Measurements from ENCODE around the gene FRMPD1.
A peak's percentile ranks its signal among the peaks of the same experiment; 100 is the strongest.

FRMPD1 gene

GRCh38 chr9:37624073-37624472, 26.7 kb upstream of the FRMPD1 start (continued):
- TF ChIP-seq TCF7L2 (IDR thresholded peaks at IDR 0.05; ENCODE audit: borderline replicate concordance, low read depth, low read length): no peak
- no peak for TF ChIP-seq ZNF280C (tag by site-specific recombination; IDR thresholded peaks at IDR 0.05)
- TF ChIP-seq WT1 (tag by site-specific recombination; IDR thresholded peaks at IDR 0.05): no peak

GRCh38 chr9:37625036-37625757, 25.6 kb upstream of the FRMPD1 start:
- Histone ChIP-seq H3K4me3 (ENCODE audit: low read depth, low read length) (no peak overlapping the region), H3K9me3 (ENCODE audit: control insufficient read depth, insufficient read depth, low read depth, low read length) (no peaks in the 10 kb centered on the region), H3K4me1 (ENCODE audit: control insufficient read depth, insufficient read depth, low read length) (0 out of 2 replicates have a peak, but pooled peaks cover 3% of the 10 kb centered on the region), H3K36me3 (ENCODE audit: control insufficient read depth in 2 of 2, insufficient read depth in 1 of 2, low read length in 2 of 2) (no peaks in the 10 kb centered on the region), H3K27ac (ENCODE audit: extremely low read depth, low read depth, low read length) (no peak overlapping the region)
- peak; percentile 75 for TF ChIP-seq REST (tag by site-specific recombination; IDR thresholded peaks at IDR 0.05)
- TF ChIP-seq ZNF792 (tag by site-specific recombination; IDR thresholded peaks at IDR 0.05): no peak
- no peak for TF ChIP-seq ZNF548 (tag by site-specific recombination; IDR thresholded peaks at IDR 0.05)
- POLR2A ChIA-PET: no interaction called here
- CTCF ChIA-PET: interaction anchor here (0.5 to 1.2 kb wide), 2 partner anchors 20 to 107 kb away, joined by 3 to 6 read pairs; no protein-coding TSS in a partner anchor

- H3K27ac ChIP-seq (ENCODE audit: extremely low read depth, low read depth, low read length): no peak overlapping the region
These were observed 25.0 kb upstream of the FRMPD1 start for GRCh38 chr9:37625758-37626147.

More at GRCh38 chr9:37625758-37626147, 25.0 kb upstream of the FRMPD1 start:
- POLR2A ChIA-PET: no interaction called here
- Histone ChIP-seq H3K36me3 (ENCODE audit: control insufficient read depth in 2 of 2, insufficient read depth in 1 of 2, low read length in 2 of 2) (no peaks in the 10 kb centered on the region), H3K4me3 (ENCODE audit: low read depth, low read length) (no peak overlapping the region), H3K9me3 (ENCODE audit: control insufficient read depth, insufficient read depth, low read depth, low read length) (no peaks in the 10 kb centered on the region), H3K4me1 (ENCODE audit: control insufficient read depth, insufficient read depth, low read length) (0 out of 2 replicates have a peak, but pooled peaks cover 3% of the 10 kb centered on the region)
- CTCF ChIA-PET: interaction anchor here (1.2 to 1.4 kb wide), 2 partner anchors 11 to 20 kb away, joined by 6 read pairs; no protein-coding TSS in a partner anchor
- TF ChIP-seq KLF9 (tag by site-specific recombination; IDR thresholded peaks at IDR 0.05; ENCODE audit: low read depth) (no peak), ZNF670 (tag by site-specific recombination; IDR thresholded peaks at IDR 0.05; ENCODE audit: low read depth) (no peak), ZNF639 (tag by site-specific recombination; IDR thresholded peaks at IDR 0.05) (no peak), ZNF513 (tag by site-specific recombination; IDR thresholded peaks at IDR 0.05) (no peak), KLF8 (tag by site-specific recombination; IDR thresholded peaks at IDR 0.05) (no peak), SP7 (tag by site-specific recombination; IDR thresholded peaks at IDR 0.05) (no peak)

All from HEK293 (cell line).